SU-DHL-6 (cell line): Measurements from ENCODE around the gene TOR1A.
A peak's percentile ranks its signal among the peaks of the same experiment; 100 is the strongest.

Experiments used
- H2AFZ ChIP-seq: fragments of 200-600 bp; sonication (generic); 2 replicates; pipeline ENCODE4 v1.6.1; 2014; ENCODE audit warnings: low read depth, mild to moderate bottlenecking, moderate library complexity, mixed read lengths, antibody characterized with exemption, low read length; ENCODE audit not compliant: severe bottlenecking
- H3F3A ChIP-seq: fragments of 200-600 bp; shearing (Covaris generic); 2 replicates; pipeline ENCODE4 v1.6.0; 2016; ENCODE audit warnings: antibody characterized with exemption, mild to moderate bottlenecking; ENCODE audit not compliant: insufficient read depth
- H3K27ac ChIP-seq: fragments of 200-600 bp; sonication (generic); 2 replicates; pipeline ENCODE4 v1.5.1; 2016; ENCODE audit warnings: low read depth, mild to moderate bottlenecking, low read length, moderate library complexity, mixed read lengths
- H3K27me3 ChIP-seq: fragments of 200-600 bp; sonication (generic), shearing (Covaris generic); 2 replicates; pipeline ENCODE4 v1.6.0; 2014; ENCODE audit warnings: mild to moderate bottlenecking, low read length
- H3K36me3 ChIP-seq: fragments of 200-600 bp; sonication (generic); 2 replicates; pipeline ENCODE4 v1.6.1; 2014; ENCODE audit warnings: mild to moderate bottlenecking, low read length, mixed read lengths
- H3K4me2 ChIP-seq: fragments of 300-600, 200-600 bp; shearing (Covaris generic), sonication (generic); 2 replicates; pipeline ENCODE4 v1.6.0; 2014; ENCODE audit warnings: low read length, low read depth, mild to moderate bottlenecking; ENCODE audit not compliant: poor library complexity, severe bottlenecking
- H3K4me3 ChIP-seq: fragments of 200-600 bp; sonication (generic); 2 replicates; pipeline ENCODE4 v1.5.1; 2014; ENCODE audit warnings: antibody characterized with exemption, low read length, mild to moderate bottlenecking, mixed read lengths; ENCODE audit not compliant: insufficient read depth, poor library complexity, severe bottlenecking
- H3K79me2 ChIP-seq: fragments of 200-600 bp; sonication (generic); 2 replicates; pipeline ENCODE4 v1.6.1; 2014; ENCODE audit warnings: mild to moderate bottlenecking, low read length, moderate library complexity; ENCODE audit not compliant: insufficient read depth
- H3K9ac ChIP-seq: fragments of 200-600 bp; sonication (generic); 2 replicates; pipeline ENCODE4 v1.7.0; 2014; ENCODE audit warnings: mild to moderate bottlenecking, low read length
- H3K9me2 ChIP-seq: fragments of 200-600 bp; sonication (generic); replicated peaks from 2 replicates; pipeline ENCODE4 v1.6.1; 2014; ENCODE audit warnings: low read length; ENCODE audit not compliant: insufficient read depth
- H3K9me3 ChIP-seq: fragments of 200-600 bp; sonication (generic); 2 replicates; pipeline ENCODE4 v1.6.1; 2014; ENCODE audit warnings: low read length, mixed read lengths; ENCODE audit not compliant: insufficient read depth
- H4K20me1 ChIP-seq: fragments of 200-600 bp; sonication (generic); 2 replicates; pipeline ENCODE4 v1.6.1; 2014; ENCODE audit warnings: low read depth, mild to moderate bottlenecking, antibody characterized with exemption, low read length, moderate library complexity, mixed read lengths
- EZH2phosphoT487 ChIP-seq: fragments of 200-600 bp; sonication (generic), shearing (Covaris generic); conservative IDR thresholded peaks from 2 replicates; pipeline ENCODE4 v1.6.1; 2018; ENCODE audit warnings: mild to moderate bottlenecking, antibody characterized with exemption, low read length, moderate library complexity, mixed read lengths
- TF ChIP-seq, protein P1 (sequence below): fragments of 200-600 bp; sonication (generic); IDR thresholded peaks from one replicate; pipeline ENCODE4 v1.5.1; 2017; ENCODE audit warnings: antibody characterized with exemption, mild to moderate bottlenecking, low read length, moderate library complexity; ENCODE audit not compliant: insufficient read depth, poor library complexity, severe bottlenecking

Gene TOR1A

DNA sequence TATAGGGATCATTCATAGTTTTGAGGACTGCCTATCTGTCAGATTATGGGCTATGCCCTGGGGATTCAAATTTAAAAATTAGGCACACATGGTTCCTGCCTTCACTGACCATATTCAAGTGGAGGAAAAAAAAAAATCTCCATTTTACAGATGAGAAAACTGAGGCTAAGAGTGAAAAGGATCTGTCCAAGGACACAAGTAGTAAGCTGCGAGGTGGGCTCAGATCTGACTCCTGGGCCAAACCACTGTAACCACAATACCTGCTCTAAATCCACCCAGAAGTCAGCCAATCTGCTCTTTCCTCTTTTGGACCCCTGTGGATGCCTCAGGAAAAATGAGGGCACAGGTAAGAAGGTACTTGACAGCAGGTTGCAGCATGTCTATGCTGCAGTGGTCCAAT is 2.8 kb upstream of the TOR1A start:
- Histone ChIP-seq H3K36me3 (peaks cover 7% of the 10 kb centered on the region; the same call in 1 of the 2 replicates), H3K27me3 (no peaks in the 10 kb centered on the region), H3K9me2 (no peaks in the 10 kb centered on the region), H3K4me3 (no peak overlapping the region), H3K27ac (no peak overlapping the region), H3K9ac (no peak overlapping the region), H4K20me1 (no peaks in the 10 kb centered on the region), H2AFZ (no peak overlapping the region), H3F3A (peaks cover 12% of the 10 kb centered on the region; the same call in 1 of the 2 replicates), H3K79me2 (peaks cover 12% of the 10 kb centered on the region), H3K4me2 (no peak overlapping the region), H3K9me3 (no peaks in the 10 kb centered on the region)
- no peak for TF ChIP-seq EZH2phosphoT487
- TF ChIP-seq, protein P1, sequence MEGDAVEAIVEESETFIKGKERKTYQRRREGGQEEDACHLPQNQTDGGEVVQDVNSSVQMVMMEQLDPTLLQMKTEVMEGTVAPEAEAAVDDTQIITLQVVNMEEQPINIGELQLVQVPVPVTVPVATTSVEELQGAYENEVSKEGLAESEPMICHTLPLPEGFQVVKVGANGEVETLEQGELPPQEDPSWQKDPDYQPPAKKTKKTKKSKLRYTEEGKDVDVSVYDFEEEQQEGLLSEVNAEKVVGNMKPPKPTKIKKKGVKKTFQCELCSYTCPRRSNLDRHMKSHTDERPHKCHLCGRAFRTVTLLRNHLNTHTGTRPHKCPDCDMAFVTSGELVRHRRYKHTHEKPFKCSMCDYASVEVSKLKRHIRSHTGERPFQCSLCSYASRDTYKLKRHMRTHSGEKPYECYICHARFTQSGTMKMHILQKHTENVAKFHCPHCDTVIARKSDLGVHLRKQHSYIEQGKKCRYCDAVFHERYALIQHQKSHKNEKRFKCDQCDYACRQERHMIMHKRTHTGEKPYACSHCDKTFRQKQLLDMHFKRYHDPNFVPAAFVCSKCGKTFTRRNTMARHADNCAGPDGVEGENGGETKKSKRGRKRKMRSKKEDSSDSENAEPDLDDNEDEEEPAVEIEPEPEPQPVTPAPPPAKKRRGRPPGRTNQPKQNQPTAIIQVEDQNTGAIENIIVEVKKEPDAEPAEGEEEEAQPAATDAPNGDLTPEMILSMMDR = no peak

DNA sequence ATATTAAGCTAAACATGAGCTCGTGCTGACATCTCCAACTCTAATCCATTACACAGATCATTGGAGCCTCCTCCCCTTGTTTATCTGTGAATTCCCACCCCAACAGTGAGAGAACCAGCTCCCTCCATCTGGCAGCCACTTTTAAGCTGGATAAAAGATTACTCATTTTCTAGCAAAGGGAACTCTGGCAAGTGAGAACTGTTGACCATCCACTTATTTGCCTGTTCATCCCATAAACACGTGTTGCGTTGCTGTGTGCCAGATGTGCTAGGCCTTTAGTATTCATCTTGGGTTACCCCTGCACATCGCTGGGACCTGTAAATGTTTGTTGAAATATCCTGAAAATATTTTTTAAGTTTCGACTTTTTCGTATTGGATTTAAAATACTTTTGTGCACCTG is 2.4 kb upstream of the TOR1A start:
- H3K4me3 ChIP-seq = no peak overlapping the region
- no peak overlapping the region for H3K9ac ChIP-seq
- no peaks in the 10 kb centered on the region for H3K9me2 ChIP-seq
- no peaks in the 10 kb centered on the region for H3K9me3 ChIP-seq
- no peak overlapping the region for H3K4me2 ChIP-seq
- 0 out of 2 replicates have a peak, but pooled peaks cover 6% of the 10 kb centered on the region for H3K36me3 ChIP-seq
- no peak overlapping the region for H3K27ac ChIP-seq
- H3K27me3 ChIP-seq = no peaks in the 10 kb centered on the region
- peaks cover 12% of the 10 kb centered on the region for H3K79me2 ChIP-seq
- H4K20me1 ChIP-seq = no peaks in the 10 kb centered on the region
- TF ChIP-seq, protein P1 = no peak
- no peak for TF ChIP-seq EZH2phosphoT487
- H3F3A ChIP-seq = peaks cover 12% of the 10 kb centered on the region; the same call in 1 of the 2 replicates
- H2AFZ ChIP-seq = no peak overlapping the region

DNA sequence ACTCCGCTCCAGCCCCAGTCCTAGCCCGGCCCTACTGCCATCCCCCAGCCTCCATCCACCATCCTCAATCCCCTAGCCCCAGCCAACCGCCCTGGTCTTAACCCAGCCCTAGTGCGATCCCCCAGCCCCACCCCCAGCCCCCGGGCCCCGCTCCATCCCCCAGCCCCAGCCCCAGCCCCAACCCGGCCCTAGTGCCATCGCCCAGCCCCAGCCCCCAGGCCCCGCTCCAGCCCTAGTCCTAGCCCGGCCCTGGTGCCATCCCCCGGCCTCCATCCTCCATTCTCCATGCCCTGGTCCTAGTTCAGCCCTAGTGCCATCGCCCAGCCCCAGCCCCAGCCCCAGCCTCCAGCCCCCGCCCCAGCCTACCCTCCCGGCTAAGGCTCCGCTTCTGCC is 398 bp downstream of the TOR1A start:
- H3K9me3 ChIP-seq = no peaks in the 10 kb centered on the region
- TF ChIP-seq, protein P1 = no peak
- no peak for TF ChIP-seq EZH2phosphoT487
- no peaks in the 10 kb centered on the region for H3K9me2 ChIP-seq
- H2AFZ ChIP-seq = peak overlapping the region; percentile 78
- no peaks in the 10 kb centered on the region for H3K36me3 ChIP-seq
- H3K9ac ChIP-seq = peak overlapping the region; percentile 93
- H3K4me2 ChIP-seq = peak overlapping the region; percentile 87
- H3K27me3 ChIP-seq = no peaks in the 10 kb centered on the region
- H3K4me3 ChIP-seq = peak overlapping the region; percentile 94
- peak overlapping the region; percentile 62 for H3K27ac ChIP-seq
- peaks cover 15% of the 10 kb centered on the region for H3K79me2 ChIP-seq
- no peaks in the 10 kb centered on the region for H4K20me1 ChIP-seq
- H3F3A ChIP-seq = peaks cover 12% of the 10 kb centered on the region; the same call in 1 of the 2 replicates
